Endodermal cell (in vitro differentiated cells): ENCODE measurements around the gene PRRT3. TPM values are rescaled to one million over a fixed set of nuclear protein-coding genes. Genes with fewer than 3 reads are reported as not detected.
"Not testable (repeated sequence)": the region's sequence is repeated elsewhere in the genome, so short reads cannot be mapped to it uniquely, and the experiment has no call there.

Experiments
- DNase-seq: peaks from one replicate; pipeline ENCODE4 v3.0.0-alpha.2; 2017
- H3K27ac ChIP-seq: 2 replicates; pipeline ENCODE4 v1.5.1; 2013; ENCODE audit warnings: mild to moderate bottlenecking, low read depth, low read length, moderate library complexity
- H3K27me3 ChIP-seq: 2 replicates; pipeline ENCODE4 v1.6.1; 2013; ENCODE audit warnings: mild to moderate bottlenecking, low read length, moderate library complexity; ENCODE audit not compliant: insufficient read depth, control insufficient read depth, poor library complexity, severe bottlenecking
- H3K36me3 ChIP-seq: 2 replicates; pipeline ENCODE4 v1.7.0; 2013; ENCODE audit warnings: mild to moderate bottlenecking, low read length, moderate library complexity; ENCODE audit not compliant: control insufficient read depth, insufficient read depth
- H3K4me1 ChIP-seq: one replicate; pipeline ENCODE4 v1.7.0; 2013; ENCODE audit warnings: low read length; ENCODE audit not compliant: control insufficient read depth, insufficient read depth
- H3K4me3 ChIP-seq: 2 replicates; pipeline ENCODE4 v1.5.1; 2013; ENCODE audit warnings: mild to moderate bottlenecking, low read length, moderate library complexity
- H3K9ac ChIP-seq: 2 replicates; pipeline ENCODE4 v1.6.1; 2013; ENCODE audit warnings: mild to moderate bottlenecking, low read length, moderate library complexity; ENCODE audit not compliant: poor library complexity, severe bottlenecking; ENCODE audit errors: extremely low read depth
- H3K9me3 ChIP-seq: 2 replicates; pipeline ENCODE4 v1.6.1; 2013; ENCODE audit warnings: mild to moderate bottlenecking, low read length, moderate library complexity; ENCODE audit not compliant: control insufficient read depth
- H3K27ac Mint-ChIP-seq: 2 replicates; pipeline ENCODE4 v1.8.0; 2020; ENCODE audit warnings: mixed read lengths
- H3K27me3 Mint-ChIP-seq: 2 replicates; pipeline ENCODE4 v1.8.0; 2021; ENCODE audit warnings: mild to moderate bottlenecking, mixed read lengths; ENCODE audit not compliant: insufficient read depth
- H3K36me3 Mint-ChIP-seq: 2 replicates; pipeline ENCODE4 v1.8.0; 2020; ENCODE audit warnings: low read depth, mixed read lengths
- H3K4me1 Mint-ChIP-seq: 2 replicates; pipeline ENCODE4 v1.8.0; 2020; ENCODE audit warnings: mixed read lengths
- H3K4me3 Mint-ChIP-seq: 2 replicates; pipeline ENCODE4 v1.8.0; 2020; ENCODE audit warnings: mild to moderate bottlenecking, moderate library complexity, mixed read lengths
- H3K9me3 Mint-ChIP-seq: 2 replicates; pipeline ENCODE4 v1.8.0; 2020; ENCODE audit warnings: mild to moderate bottlenecking, mixed read lengths
- CTCF ChIP-seq: fragments of 200-600 bp; sonication (generic); conservative IDR thresholded peaks from 2 replicates; pipeline ENCODE4 v1.5.0; 2021; ENCODE audit warnings: antibody characterized with exemption, mild to moderate bottlenecking
- WGBS, 2 experiments: methylation state at CpG; one replicate each; pipeline versions ENCODE4 v1.1.5 to v1.1.7; 2013; ENCODE audit warnings: missing lambda C conversion rate in 2 of 2, mixed read lengths in 1 of 2; ENCODE audit not compliant: insufficient coverage in 1 of 2, insufficient read length in 1 of 2; 5-methylcytosine and 5-hydroxymethylcytosine counted together
- total RNA-seq, 2 donors: library from RNA; stranded (reverse); fragmentation: NEBNext Ultra II Directional in 1 of 2; extraction: Animal tissue kit (Norgen Biotek cat#: 25700) in 1 of 2; gene quantifications; 2 replicates in 1 of 2; 3 replicates in 1 of 2; pipeline ENCODE4 v1.2.1, GENCODE V29; 2021

Gene PRRT3
- total RNA-seq, 2 donors from 2014 or later, result 7.4 to 11.3 TPM

- H3K4me3 Mint-ChIP-seq, result no peak overlapping the region
- no peaks in the 10 kb centered on the region for H3K27me3 ChIP-seq
- H3K27me3 Mint-ChIP-seq, result peaks cover under 1% of the 10 kb centered on the region
Measured at GRCh38 chr3:9942164-9942563, 10.0 kb downstream of the PRRT3 start.

GRCh38 chr3:9940746-9941145, 11.5 kb downstream of the PRRT3 start:
- Mint-ChIP-seq H3K27me3 (no peaks in the 10 kb centered on the region), H3K4me3 (no peak overlapping the region), H3K4me1 (no peaks in the 10 kb centered on the region), H3K9me3 (peaks cover 4% of the 10 kb centered on the region), H3K36me3 (peaks cover 47% of the 10 kb centered on the region), H3K27ac (no peak overlapping the region)
- Histone ChIP-seq H3K4me1 (no peaks in the 10 kb centered on the region), H3K9ac (no peak overlapping the region), H3K9me3 (no peaks in the 10 kb centered on the region), H3K27ac (no peak overlapping the region), H3K36me3 (peaks cover 31% of the 10 kb centered on the region), H3K4me3 (no peak overlapping the region), H3K27me3 (no peaks in the 10 kb centered on the region)
- TF ChIP-seq CTCF, result no peak
- no peak for DNase-seq
- 92 to 100% methylated on average over 6 to 10 of the region's 10 CpGs for WGBS, 2 experiments

More at GRCh38 chr3:9942164-9942563, 10.0 kb downstream of the PRRT3 start:
- H3K9me3 ChIP-seq, result no peaks in the 10 kb centered on the region
- H3K4me1 ChIP-seq, result no peaks in the 10 kb centered on the region
- no peaks in the 10 kb centered on the region for H3K4me1 Mint-ChIP-seq
- H3K4me3 ChIP-seq, result no peak overlapping the region
- TF ChIP-seq CTCF, result no peak
- no peak overlapping the region for H3K27ac ChIP-seq
- DNase-seq, result no peak
- no peak overlapping the region for H3K9ac ChIP-seq
- 91 to 95% methylated on average over 2 to 3 of the region's 4 CpGs for WGBS, 2 experiments
- H3K36me3 ChIP-seq, result peaks cover 19% of the 10 kb centered on the region
- peaks cover 40% of the 10 kb centered on the region for H3K36me3 Mint-ChIP-seq
- H3K9me3 Mint-ChIP-seq, result peaks cover 4% of the 10 kb centered on the region
- no peak overlapping the region for H3K27ac Mint-ChIP-seq

DNA sequence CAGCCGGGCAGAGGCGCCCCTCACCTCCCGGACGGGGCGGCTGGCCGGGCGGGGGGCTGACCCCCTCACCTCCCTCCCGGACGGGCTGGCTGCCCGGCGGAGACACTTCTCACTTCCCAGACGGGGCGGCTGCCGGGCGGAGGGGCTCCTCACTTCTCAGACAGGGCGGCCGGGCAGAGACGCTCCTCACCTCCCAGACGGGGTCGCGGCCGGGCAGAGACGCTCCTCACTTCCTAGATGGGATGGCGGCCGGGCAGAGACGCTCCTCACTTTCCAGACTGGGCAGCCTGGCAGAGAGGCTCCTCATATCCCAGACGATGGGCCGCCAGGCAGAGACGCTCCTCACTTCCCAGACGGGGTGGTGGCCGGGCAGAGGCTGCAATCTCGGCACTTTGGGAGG, 12.3 kb downstream of the PRRT3 start:
- not testable (repeated sequence) for H3K9me3 ChIP-seq, H3K4me3 ChIP-seq, H3K27ac ChIP-seq, H3K9me3 Mint-ChIP-seq, H3K9ac ChIP-seq, H3K4me1 ChIP-seq, H3K27ac Mint-ChIP-seq, H3K4me3 Mint-ChIP-seq, DNase-seq, H3K27me3 ChIP-seq, H3K27me3 Mint-ChIP-seq, H3K4me1 Mint-ChIP-seq
- 74 to 95% methylated on average over 3 to 23 of the region's 32 CpGs for WGBS, 2 experiments
- peaks cover 38% of the 10 kb centered on the region for H3K36me3 ChIP-seq
- peaks cover 50% of the 10 kb centered on the region for H3K36me3 Mint-ChIP-seq

DNA sequence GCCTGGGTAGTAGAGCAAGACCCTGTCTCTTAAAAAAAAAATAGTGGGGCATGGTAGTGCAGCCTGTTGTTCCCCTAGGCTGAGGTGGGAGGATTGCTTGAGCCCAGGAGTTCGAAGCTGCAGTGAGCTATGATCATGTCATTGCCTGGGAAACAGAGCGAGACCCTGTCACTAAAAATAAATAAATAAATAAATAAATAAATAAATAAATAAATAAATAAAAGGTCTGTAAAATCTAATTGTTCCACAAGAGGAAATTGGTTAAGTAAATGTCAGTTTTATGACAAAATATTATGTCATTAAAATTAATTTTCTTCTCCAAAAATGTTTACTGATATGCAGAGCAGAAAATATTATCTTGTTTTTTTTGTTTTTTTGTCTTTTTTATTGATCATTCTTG, 13.2 kb downstream of the PRRT3 start:
- Histone ChIP-seq H3K27ac (no peak overlapping the region), H3K27me3 (no peaks in the 10 kb centered on the region), H3K9me3 (no peaks in the 10 kb centered on the region), H3K4me3 (no peak overlapping the region), H3K4me1 (no peaks in the 10 kb centered on the region), H3K36me3 (peaks cover 38% of the 10 kb centered on the region), H3K9ac (no peak overlapping the region)
- no peaks in the 10 kb centered on the region for H3K27me3 Mint-ChIP-seq
- H3K4me3 Mint-ChIP-seq, result no peak overlapping the region
- WGBS, 2 experiments, result 83% methylated on average over 1 of the region's 2 CpGs; no CpG with 5 or more reads in 1 of the 2 experiments
- DNase-seq, result no peak
- H3K36me3 Mint-ChIP-seq, result peaks cover 48% of the 10 kb centered on the region
- H3K27ac Mint-ChIP-seq, result peak overlapping the region; percentile 52
- peaks cover 4% of the 10 kb centered on the region for H3K9me3 Mint-ChIP-seq
- no peak for TF ChIP-seq CTCF
- H3K4me1 Mint-ChIP-seq, result peaks cover 11% of the 10 kb centered on the region
